K562 (cell line): ENCODE measurements around the gene TNIP1. TPM values are rescaled to one million over a fixed set of nuclear protein-coding genes. Genes with fewer than 3 reads are reported as not detected.

ENCODE experiments used
- ATF1 ChIP-seq, 2 experiments: fragments of 450-650 bp in 1 of 2; IDR thresholded peaks; 2 replicates each; pipeline ENCODE4 v1.6.1; 2016; ENCODE audit warnings: missing compliant biosample characterization in 1 of 2, missing genetic modification characterization in 1 of 2
- BHLHE40 ChIP-seq: IDR thresholded peaks from 2 replicates; pipeline ENCODE4 v1.6.1; 2011; ENCODE audit warnings: low read length, improper control_type of control experiment
- C11orf30 ChIP-seq: fragments of 450-650 bp; IDR thresholded peaks from 2 replicates; pipeline ENCODE4 v1.6.1; 2016; ENCODE audit warnings: low read depth, mild to moderate bottlenecking
- DNMT1 ChIP-seq: fragments of 450-650 bp; IDR thresholded peaks from 2 replicates; pipeline ENCODE4 v1.6.1; 2016; ENCODE audit warnings: antibody characterized with exemption, mild to moderate bottlenecking
- HEY1 ChIP-seq: fragments of 250-450 bp; sonication (Bioruptor Pico); IDR thresholded peaks from 2 replicates; pipeline ENCODE4 v1.5.0; 2020; ENCODE audit warnings: mild to moderate bottlenecking, moderate library complexity, borderline replicate concordance
- HMGN3 ChIP-seq: IDR thresholded peaks from 2 replicates; pipeline ENCODE4 v1.6.1; 2011; ENCODE audit warnings: borderline replicate concordance, low read depth, mild to moderate bottlenecking, mixed read lengths, low read length; ENCODE audit not compliant: insufficient read length; ENCODE audit errors: extremely low read depth
- MCM5 ChIP-seq: fragments of 450-650 bp; IDR thresholded peaks from 2 replicates; pipeline ENCODE4 v1.6.1; 2016; ENCODE audit warnings: low read depth
- NONO ChIP-seq, 2 experiments: fragments of 200-400 bp in 1 of 2; fragments of 450-650 bp in 1 of 2; formaldehyde crosslinking in 1 of 2; IDR thresholded peaks; 2 replicates each; pipeline ENCODE4 v1.6.1; 2017; ENCODE audit warnings: low read depth in 2 of 2, mild to moderate bottlenecking in 2 of 2, moderate library complexity in 2 of 2, low read length in 1 of 2
- NUFIP1 ChIP-seq: fragments of 450-650 bp; IDR thresholded peaks from 2 replicates; pipeline ENCODE4 v1.6.1; 2018; ENCODE audit not compliant: partially characterized antibody
- PCBP1 ChIP-seq: fragments of 200-400 bp; formaldehyde crosslinking; IDR thresholded peaks from 2 replicates; pipeline ENCODE4 v1.6.1; 2018; ENCODE audit warnings: mild to moderate bottlenecking, low read depth, low read length; ENCODE audit not compliant: poor library complexity, severe bottlenecking
- VEZF1 ChIP-seq: fragments of 200-800 bp; sonication (Bioruptor generic); IDR thresholded peaks from 2 replicates; pipeline ENCODE4 v1.6.1; 2017; ENCODE audit warnings: missing genetic modification characterization, missing compliant biosample characterization
- ZC3H4 ChIP-seq: sonication (generic); formaldehyde crosslinking; IDR thresholded peaks from 2 replicates; pipeline ENCODE4 v1.9.0; 2021; ENCODE audit warnings: missing genetic modification reagents, borderline replicate concordance
- ZNF354B ChIP-seq: fragments of 250-450 bp; sonication (Bioruptor Pico); IDR thresholded peaks from 2 replicates; pipeline ENCODE4 v1.4.0; 2020
- ZNF444 ChIP-seq: fragments of 250-450 bp; sonication (Bioruptor Pico); IDR thresholded peaks from 2 replicates; pipeline ENCODE4 v1.4.0; 2020; ENCODE audit warnings: mild to moderate bottlenecking, moderate library complexity
- ZNF586 ChIP-seq: fragments of 450-650 bp; formaldehyde crosslinking; conservative IDR thresholded peaks from 2 replicates; pipeline ENCODE4 v1.4.0; 2020; ENCODE audit warnings: mild to moderate bottlenecking, moderate library complexity
- ZNF778 ChIP-seq: fragments of 450-650 bp; formaldehyde crosslinking; IDR thresholded peaks from 2 replicates; pipeline ENCODE4 v1.4.0; 2020; ENCODE audit warnings: mild to moderate bottlenecking, moderate library complexity
- ZNF780A ChIP-seq: fragments of 250-450 bp; sonication (Bioruptor Pico); IDR thresholded peaks from 2 replicates; pipeline ENCODE4 v1.5.0; 2021; ENCODE audit warnings: mild to moderate bottlenecking
- polyA plus RNA-seq, 8 experiments: library from polyadenylated mRNA; depleted of rRNA in 4 of 8; stranded (reverse) in 5 of 8; unstranded in 3 of 8; fragments of >200 nt; fragmentation: Nextera tagmentation in 2 of 8; fragmentation: Illumina TruSeq in 1 of 8; extraction: Ambion mirVana in 2 of 8; extraction: Trizol in 1 of 8; gene quantifications; 2 replicates each; pipeline versions ENCODE4 v1.2.1 to v1.2.3, GENCODE V29; 2011 to 2014; ENCODE audit warnings: inconsistent platforms in 1 of 8, missing spikeins in 1 of 8
- total RNA-seq, 7 experiments: library from RNA; depleted of rRNA in 6 of 7; stranded (reverse); fragments of >200 nt in 6 of 7; fragmentation: Illumina TruSeq in 2 of 7; extraction: Trizol in 2 of 7; gene quantifications; 2 replicates each; pipeline versions ENCODE4 v1.2.1 to v1.2.3, GENCODE V29; 2011 to 2021; ENCODE audit warnings: low replicate concordance in 1 of 7
- TF ChIP-seq, protein P1 (sequence below): fragments of 250-450 bp; sonication (Bioruptor Pico); IDR thresholded peaks from 2 replicates; pipeline ENCODE4 v1.8.0; 2021; ENCODE audit warnings: mild to moderate bottlenecking, moderate library complexity
- TF ChIP-seq, protein P2 (sequence below): fragments of 450-650 bp; formaldehyde crosslinking; IDR thresholded peaks from 2 replicates; pipeline ENCODE4 v1.4.0; 2020; ENCODE audit warnings: mild to moderate bottlenecking
- TF ChIP-seq, protein P3 (sequence below): fragments of 150-350 bp; conservative IDR thresholded peaks from 2 replicates; pipeline ENCODE4 v1.6.1; 2014; ENCODE audit warnings: low read length
- TF ChIP-seq, protein P4 (sequence below): sonication (generic); formaldehyde crosslinking; IDR thresholded peaks from 2 replicates; pipeline ENCODE4 v1.8.1; 2022; ENCODE audit warnings: missing genetic modification reagents

Gene TNIP1
- total and polyA plus RNA-seq, 9 of the 15 experiments (the other 6 are each of a cell fraction or from before 2014, with no cell fraction given), result 0.46 to 41.0 (median 24.6) TPM

DNA sequence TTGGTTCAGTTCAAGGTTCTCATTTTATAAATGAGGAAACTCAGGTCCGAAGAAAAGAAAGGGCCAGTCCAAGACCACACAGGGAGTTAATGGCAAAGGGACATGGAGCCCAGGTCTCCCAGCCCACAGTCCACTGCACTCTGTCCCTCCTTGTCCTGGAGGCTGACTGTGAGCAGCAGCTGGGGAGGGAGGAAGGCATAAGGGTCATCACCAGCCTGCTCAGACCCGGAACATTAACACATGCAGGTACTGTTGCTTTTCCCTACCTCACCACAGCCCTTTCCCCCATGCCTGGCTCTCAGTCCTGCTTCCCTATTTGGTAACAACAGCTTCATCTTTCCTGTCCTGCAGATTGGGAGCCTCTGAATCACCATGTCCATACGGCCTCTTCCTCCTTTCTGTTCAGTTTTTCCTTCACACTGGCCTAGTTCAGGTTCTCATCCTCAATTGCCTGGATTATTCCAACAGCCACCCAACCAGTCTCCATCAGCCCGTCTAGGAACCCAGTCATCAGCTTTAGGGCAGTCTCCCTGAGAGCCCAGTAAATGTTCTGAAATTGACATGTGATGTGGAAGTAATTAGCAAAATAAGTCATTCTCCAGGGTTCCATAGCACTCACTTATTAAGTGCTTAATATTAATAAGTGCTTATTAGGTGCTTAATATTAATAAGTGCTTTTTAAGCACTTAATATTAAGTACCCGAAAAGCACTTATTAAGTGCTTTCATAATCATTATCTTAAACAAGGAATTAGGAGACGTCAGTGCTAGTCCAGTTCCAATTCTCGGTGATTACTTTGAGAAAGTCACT lies 56.2 kb downstream of the TNIP1 start (continued):
- no peak for TF ChIP-seq C11orf30
- TF ChIP-seq HMGN3, result no peak
- TF ChIP-seq HEY1 (CRISPR knock-in tag), result no peak
- TF ChIP-seq NONO (IDR thresholded peaks at IDR 0.05; ENCODE audit: low read depth in 2 of 2, low read length in 1 of 2), result no peak
- no peak for TF ChIP-seq DNMT1
- TF ChIP-seq ZNF586, result no peak
- TF ChIP-seq, protein P1, sequence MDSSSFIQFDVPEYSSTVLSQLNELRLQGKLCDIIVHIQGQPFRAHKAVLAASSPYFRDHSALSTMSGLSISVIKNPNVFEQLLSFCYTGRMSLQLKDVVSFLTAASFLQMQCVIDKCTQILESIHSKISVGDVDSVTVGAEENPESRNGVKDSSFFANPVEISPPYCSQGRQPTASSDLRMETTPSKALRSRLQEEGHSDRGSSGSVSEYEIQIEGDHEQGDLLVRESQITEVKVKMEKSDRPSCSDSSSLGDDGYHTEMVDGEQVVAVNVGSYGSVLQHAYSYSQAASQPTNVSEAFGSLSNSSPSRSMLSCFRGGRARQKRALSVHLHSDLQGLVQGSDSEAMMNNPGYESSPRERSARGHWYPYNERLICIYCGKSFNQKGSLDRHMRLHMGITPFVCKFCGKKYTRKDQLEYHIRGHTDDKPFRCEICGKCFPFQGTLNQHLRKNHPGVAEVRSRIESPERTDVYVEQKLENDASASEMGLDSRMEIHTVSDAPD, result no peak
- no peak for TF ChIP-seq VEZF1 (CRISPR knock-in tag)
- TF ChIP-seq PCBP1, result no peak
- TF ChIP-seq ZNF780A, result no peak
- TF ChIP-seq, protein P2, sequence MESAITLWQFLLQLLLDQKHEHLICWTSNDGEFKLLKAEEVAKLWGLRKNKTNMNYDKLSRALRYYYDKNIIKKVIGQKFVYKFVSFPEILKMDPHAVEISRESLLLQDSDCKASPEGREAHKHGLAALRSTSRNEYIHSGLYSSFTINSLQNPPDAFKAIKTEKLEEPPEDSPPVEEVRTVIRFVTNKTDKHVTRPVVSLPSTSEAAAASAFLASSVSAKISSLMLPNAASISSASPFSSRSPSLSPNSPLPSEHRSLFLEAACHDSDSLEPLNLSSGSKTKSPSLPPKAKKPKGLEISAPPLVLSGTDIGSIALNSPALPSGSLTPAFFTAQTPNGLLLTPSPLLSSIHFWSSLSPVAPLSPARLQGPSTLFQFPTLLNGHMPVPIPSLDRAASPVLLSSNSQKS (CRISPR knock-in tag), result no peak
- TF ChIP-seq ATF1 (CRISPR knock-in tag; IDR thresholded peaks at IDR 0.05), result no peak
- no peak for TF ChIP-seq ATF1 (tag; IDR thresholded peaks at IDR 0.05)
- TF ChIP-seq MCM5, result no peak
- TF ChIP-seq, protein P3, sequence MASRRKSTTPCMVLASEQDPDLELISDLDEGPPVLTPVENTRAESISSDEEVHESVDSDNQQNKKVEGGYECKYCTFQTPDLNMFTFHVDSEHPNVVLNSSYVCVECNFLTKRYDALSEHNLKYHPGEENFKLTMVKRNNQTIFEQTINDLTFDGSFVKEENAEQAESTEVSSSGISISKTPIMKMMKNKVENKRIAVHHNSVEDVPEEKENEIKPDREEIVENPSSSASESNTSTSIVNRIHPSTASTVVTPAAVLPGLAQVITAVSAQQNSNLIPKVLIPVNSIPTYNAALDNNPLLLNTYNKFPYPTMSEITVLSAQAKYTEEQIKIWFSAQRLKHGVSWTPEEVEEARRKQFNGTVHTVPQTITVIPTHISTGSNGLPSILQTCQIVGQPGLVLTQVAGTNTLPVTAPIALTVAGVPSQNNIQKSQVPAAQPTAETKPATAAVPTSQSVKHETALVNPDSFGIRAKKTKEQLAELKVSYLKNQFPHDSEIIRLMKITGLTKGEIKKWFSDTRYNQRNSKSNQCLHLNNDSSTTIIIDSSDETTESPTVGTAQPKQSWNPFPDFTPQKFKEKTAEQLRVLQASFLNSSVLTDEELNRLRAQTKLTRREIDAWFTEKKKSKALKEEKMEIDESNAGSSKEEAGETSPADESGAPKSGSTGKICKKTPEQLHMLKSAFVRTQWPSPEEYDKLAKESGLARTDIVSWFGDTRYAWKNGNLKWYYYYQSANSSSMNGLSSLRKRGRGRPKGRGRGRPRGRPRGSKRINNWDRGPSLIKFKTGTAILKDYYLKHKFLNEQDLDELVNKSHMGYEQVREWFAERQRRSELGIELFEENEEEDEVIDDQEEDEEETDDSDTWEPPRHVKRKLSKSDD, result no peak
- TF ChIP-seq, protein P4, sequence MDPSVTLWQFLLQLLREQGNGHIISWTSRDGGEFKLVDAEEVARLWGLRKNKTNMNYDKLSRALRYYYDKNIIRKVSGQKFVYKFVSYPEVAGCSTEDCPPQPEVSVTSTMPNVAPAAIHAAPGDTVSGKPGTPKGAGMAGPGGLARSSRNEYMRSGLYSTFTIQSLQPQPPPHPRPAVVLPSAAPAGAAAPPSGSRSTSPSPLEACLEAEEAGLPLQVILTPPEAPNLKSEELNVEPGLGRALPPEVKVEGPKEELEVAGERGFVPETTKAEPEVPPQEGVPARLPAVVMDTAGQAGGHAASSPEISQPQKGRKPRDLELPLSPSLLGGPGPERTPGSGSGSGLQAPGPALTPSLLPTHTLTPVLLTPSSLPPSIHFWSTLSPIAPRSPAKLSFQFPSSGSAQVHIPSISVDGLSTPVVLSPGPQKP (CRISPR knock-in tag), result no peak
- TF ChIP-seq ZC3H4 (CRISPR knock-in tag), result no peak
- TF ChIP-seq ZNF354B, result no peak
- TF ChIP-seq NUFIP1, result no peak
- no peak for TF ChIP-seq ZNF778
- no peak for TF ChIP-seq ZNF444 (CRISPR knock-in tag)
- no peak for TF ChIP-seq BHLHE40
